Activated CD8-positive, alpha-beta memory T cell treated with anti-CD3 and anti-CD28 coated beads, Interleukin-2, amount 50 U/mL, for 24 hours (primary cell): ENCODE data around the gene C2CD4D.

Experiments used
- DNase-seq: peaks from one replicate; pipeline ENCODE4 v3.0.0-alpha.2; 2020; ENCODE audit errors: extremely low read depth

The C2CD4D gene

GRCh38 chr1:151834239-151834638 lies 5.4 kb downstream of the C2CD4D start:
- DNase-seq: no peak

- no peak for DNase-seq
Measured at GRCh38 chr1:151833172-151833900, 6.3 kb downstream of the C2CD4D start.

DNA sequence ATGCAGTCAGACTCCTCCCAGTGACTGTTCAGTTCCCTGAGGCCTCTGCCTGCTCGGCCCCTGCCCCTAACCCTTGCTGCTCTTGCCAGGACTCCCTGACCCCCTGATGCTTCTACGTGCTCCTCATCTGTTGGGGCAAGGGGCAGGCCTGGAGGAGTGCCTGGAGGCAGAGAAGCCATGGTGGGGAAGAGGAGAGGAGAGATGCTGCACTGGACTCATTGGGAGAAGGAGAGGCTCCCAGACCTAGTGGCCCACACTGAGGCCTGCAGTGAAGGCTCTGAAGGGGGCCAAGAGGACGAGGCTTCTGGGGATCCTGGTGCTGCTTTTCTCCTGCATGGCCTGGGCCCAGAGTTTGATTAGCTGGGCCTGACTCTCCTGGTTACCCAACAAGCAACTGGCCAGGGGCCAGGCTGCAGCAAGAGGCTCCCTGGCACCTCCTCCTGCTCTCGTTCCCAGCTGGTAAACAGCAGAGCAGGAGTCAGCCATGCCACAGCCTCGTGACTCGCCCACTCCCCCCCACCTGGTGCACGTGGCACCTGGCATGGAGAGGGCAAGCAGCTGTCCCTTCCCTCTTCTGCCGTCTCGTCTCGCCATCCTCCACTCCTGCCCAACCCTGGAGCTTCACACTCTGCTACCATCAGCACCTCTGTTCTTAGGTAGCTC lies 7.2 kb downstream of the C2CD4D start:
- DNase-seq: no peak

- DNase-seq: no peak
Measured at GRCh38 chr1:151831605-151832004, 8.0 kb downstream of the C2CD4D start, which contains the start of gene RORC. RORC (minus strand) TSS chr1:151831802; CDS start chr1:151831764, 38 bp downstream.

GRCh38 chr1:151831256-151831591 lies 8.4 kb downstream of the C2CD4D start:
- DNase-seq: no peak

GRCh38 chr1:151830055-151830454 lies 9.6 kb downstream of the C2CD4D start:
- DNase-seq: no peak

- DNase-seq: no peak
Measured at GRCh38 chr1:151829352-151830046, 10.1 kb downstream of the C2CD4D start.

- no peak for DNase-seq
Measured at GRCh38 chr1:151828921-151829320, 10.7 kb downstream of the C2CD4D start.

- no peak for DNase-seq
Measured at GRCh38 chr1:151827853-151828252, 11.8 kb downstream of the C2CD4D start.

- DNase-seq: no peak
Measured at GRCh38 chr1:151825751-151826660, 13.6 kb downstream of the C2CD4D start.

GRCh38 chr1:151825204-151825603 lies 14.4 kb downstream of the C2CD4D start:
- DNase-seq: no peak

GRCh38 chr1:151823175-151823574 lies 16.4 kb downstream of the C2CD4D start:
- no peak for DNase-seq

GRCh38 chr1:151822404-151822803 lies 17.2 kb downstream of the C2CD4D start:
- DNase-seq: no peak

- DNase-seq: no peak
Measured at GRCh38 chr1:151820940-151821339, 18.7 kb downstream of the C2CD4D start.

- no peak for DNase-seq
Measured at GRCh38 chr1:151819976-151820623, 19.5 kb downstream of the C2CD4D start.

DNA sequence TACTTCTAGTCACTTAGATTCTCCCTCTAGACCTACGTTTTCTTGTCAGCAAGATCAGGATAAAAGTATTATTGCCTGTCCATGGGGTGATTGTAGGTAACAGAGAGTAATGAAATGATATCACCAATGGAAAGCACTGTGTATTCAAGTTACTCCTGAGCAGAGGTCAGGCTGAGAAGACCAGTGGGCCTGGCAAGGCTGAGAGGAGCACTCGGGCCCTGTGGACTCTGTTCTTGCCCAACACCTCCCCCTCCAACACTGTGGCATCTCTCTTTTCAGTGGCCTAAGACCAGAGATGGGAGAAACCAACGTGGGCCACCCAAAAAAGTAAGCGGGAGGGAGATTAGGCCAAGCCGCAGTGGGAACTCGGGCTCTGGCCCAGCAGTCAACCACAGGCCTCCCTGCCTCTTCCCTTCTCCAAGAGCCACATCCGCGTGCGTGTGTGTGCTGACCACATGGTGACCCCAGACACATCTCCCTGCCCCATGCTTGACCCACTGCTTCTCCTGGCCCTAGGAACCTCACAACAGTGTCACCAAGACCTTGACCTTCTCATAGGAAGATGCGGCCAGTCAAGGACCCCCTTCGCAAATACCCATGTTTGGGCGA lies 20.3 kb downstream of the C2CD4D start:
- DNase-seq: no peak

- DNase-seq: no peak
Measured at GRCh38 chr1:151817353-151817730, 22.3 kb downstream of the C2CD4D start.

DNA sequence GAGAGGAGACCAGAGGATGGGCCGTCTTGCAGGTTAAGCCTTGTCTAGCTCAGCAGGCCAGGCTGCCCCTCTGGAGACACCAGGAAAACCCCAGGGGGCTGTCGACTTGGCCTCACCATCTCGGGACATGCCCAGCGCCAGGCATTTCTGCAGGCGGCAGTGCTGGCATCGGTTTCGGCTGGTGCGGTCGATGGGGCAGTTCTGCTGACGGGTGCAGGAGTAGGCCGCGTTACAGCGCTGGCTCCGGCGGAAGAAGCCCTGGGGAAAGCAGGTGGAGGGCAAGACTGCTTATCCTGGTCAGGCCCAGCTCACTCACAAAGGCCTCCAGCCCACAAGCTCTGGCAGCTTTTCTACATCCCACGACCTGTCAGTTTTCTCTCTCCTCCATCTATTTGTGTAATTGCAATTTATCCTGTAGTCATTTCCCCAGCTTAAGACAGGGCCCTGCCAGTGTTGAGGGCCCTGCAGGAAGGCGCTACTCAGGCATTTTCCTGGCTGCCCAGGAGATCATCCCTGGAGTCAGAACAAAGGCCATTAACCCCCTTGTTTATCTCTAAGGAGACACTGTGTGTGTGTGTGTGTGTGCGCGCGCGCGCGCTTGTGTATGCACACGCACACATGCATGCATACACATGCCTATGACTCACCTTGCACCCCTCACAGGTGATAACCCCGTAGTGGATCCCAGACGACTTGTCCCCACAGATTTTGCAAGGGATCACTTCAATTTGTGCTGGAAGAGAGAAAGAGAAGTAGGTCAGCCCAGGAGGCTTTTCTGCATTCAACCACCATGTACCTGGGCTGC lies 22.9 kb downstream of the C2CD4D start:
- no peak for DNase-seq

DNA sequence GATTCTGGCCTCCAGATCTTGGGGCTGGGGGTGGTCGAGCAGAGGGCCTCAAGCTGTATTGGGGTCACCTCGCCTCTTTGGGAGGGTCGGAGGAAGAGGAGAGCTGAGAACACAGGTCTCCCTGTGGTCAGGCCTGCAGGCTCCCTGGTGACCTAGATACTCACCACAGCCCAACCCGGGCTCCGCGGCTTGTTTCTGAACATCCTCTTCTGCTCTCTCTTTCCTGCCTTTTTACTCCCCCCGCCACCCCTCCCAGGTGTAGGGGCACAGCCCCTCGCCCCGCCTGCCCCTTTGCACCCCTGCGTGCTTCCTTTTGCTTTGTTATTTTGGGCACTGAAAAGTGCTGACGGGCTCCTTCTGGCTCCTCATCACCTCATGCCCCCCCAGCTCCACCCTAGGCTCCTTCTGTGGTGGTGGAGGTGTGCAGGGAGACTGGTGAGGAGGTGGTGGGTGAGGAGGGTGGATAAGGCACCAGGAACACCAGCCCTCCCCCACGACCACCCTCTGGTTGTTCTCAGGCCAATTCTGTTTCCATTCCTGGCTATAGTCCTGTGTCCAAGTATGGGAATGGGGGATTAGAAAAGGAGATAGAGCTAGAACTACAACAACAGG lies 23.8 kb downstream of the C2CD4D start:
- DNase-seq: no peak
